B cell (primary cell): ENCODE results near the gene TGM6.

ENCODE experiments used
- CTCF ChIP-seq: fragments of 200-600 bp; IDR thresholded peaks from one replicate; pipeline ENCODE4 v1.8.0; 2022; ENCODE audit warnings: antibody characterized with exemption, mild to moderate bottlenecking
- EZH2 ChIP-seq: IDR thresholded peaks from 2 replicates; pipeline ENCODE4 v1.6.1; 2012; ENCODE audit warnings: borderline replicate concordance, low read depth, mild to moderate bottlenecking, moderate library complexity, low read length; ENCODE audit not compliant: insufficient read depth, poor library complexity, severe bottlenecking

DNA sequence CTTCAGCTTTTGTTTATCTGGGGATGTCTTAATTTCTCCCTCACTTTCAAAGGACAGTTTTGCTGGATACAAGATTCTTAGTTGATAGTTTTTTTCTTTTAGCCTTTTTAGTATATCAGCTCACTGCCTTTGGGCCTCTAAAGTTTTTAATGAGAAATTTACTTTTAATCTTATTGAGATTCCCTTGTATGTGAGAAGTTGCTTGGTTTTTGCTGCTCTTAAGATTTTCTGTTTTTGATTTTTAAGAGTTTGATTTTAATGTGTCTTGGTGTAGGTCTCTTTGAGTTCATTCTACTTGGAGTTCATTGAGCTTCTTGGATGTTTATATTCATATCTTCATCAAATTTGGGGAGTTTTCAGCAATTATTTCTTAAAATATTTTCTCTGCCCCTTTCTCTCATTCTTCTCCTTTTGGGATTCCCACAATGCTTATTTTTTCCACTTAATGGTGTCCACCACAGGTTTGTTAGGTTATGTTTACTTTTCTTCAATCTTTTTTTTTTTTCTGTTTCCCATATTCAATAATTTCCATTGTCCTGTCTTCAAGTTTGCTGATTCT is 19.6 kb upstream of the TGM6 start:
- TF ChIP-seq CTCF, result no peak
- TF ChIP-seq EZH2, result no peak
